Measurements from ENCODE around the gene CXorf38. TPM values are rescaled to one million over a fixed set of nuclear protein-coding genes. Genes with fewer than 3 reads are reported as not detected.

CXorf38 gene
- polyA plus RNA-seq, 2 of the 4 experiments (the other 2 are of a cell fraction), result 9.8 to 14.3 TPM

DNA sequence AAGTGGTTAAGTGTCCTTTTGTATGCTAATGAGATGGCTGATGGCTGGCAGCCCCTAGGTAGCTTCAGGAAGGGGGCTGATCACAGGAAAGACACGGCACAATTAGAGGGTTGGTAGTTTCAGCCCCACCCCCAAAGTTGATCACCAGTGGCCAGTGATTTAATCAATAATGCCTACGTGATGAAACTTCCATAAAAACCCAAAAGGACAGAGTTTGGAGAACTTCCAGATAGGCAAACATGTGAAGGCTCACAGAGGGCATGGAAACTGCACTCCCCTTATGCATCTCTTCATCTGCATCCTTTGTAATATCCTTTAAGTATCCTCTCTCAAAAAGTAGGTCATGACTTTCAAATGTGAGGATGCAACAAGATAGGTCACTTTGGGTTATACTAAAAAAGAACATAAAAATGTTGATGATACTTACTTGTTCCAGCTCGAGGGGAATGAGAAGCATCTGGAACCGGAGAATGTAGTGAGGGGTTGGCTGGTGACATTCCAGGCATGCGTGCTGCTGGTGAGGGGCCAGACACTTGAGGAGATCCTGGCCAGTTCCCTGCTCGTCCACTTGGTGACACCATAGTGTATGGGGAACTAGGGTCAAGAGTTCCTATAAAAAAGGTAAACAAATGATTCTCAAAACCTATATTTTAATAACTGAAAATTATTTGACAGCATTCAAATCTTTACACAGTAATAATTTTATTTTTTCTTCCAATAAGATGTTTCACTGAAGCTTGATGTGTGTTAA is 16.7 kb upstream of the CXorf38 start:
- Histone ChIP-seq H3K4me1 (no peaks in the 10 kb centered on the region), H3K4me2 (no peak overlapping the region), H3K27ac (no peak overlapping the region), H3K4me3 (no peak overlapping the region), H3K9me3 (no peaks in the 10 kb centered on the region)
- ChIA-PET POLR2A (no interaction called here), CTCF (interaction anchor here (0.8 to 2.9 kb wide), 4 partner anchors 10 to 451 kb away, joined by 3 to 11 read pairs (median 4); no protein-coding TSS in a partner anchor)
- ATAC-seq, result peak; percentile 50 to 75; a peak in 3 of 6 replicates
- no peak for TF ChIP-seq POLR2A (IDR thresholded peaks at IDR 0.05; ENCODE audit: low read length)
- peak in 1 of 2 experiments; percentile 33; a peak in 3 of 5 replicates for TF ChIP-seq RAD21 (conservative IDR thresholded peaks at IDR 0.05 in 1 of 2, IDR thresholded peaks at IDR 0.05 in 1 of 2)
- TF ChIP-seq, protein P1, sequence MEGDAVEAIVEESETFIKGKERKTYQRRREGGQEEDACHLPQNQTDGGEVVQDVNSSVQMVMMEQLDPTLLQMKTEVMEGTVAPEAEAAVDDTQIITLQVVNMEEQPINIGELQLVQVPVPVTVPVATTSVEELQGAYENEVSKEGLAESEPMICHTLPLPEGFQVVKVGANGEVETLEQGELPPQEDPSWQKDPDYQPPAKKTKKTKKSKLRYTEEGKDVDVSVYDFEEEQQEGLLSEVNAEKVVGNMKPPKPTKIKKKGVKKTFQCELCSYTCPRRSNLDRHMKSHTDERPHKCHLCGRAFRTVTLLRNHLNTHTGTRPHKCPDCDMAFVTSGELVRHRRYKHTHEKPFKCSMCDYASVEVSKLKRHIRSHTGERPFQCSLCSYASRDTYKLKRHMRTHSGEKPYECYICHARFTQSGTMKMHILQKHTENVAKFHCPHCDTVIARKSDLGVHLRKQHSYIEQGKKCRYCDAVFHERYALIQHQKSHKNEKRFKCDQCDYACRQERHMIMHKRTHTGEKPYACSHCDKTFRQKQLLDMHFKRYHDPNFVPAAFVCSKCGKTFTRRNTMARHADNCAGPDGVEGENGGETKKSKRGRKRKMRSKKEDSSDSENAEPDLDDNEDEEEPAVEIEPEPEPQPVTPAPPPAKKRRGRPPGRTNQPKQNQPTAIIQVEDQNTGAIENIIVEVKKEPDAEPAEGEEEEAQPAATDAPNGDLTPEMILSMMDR (IDR thresholded peaks at IDR 0.05), result peak; percentile 23; the same call in 1 of the 3 replicates
- 65% methylated on average over 6 of the region's 6 CpGs for WGBS (ENCODE audit: missing lambda C conversion rate)
- no peak for FAIRE-seq
- DNase-seq (ENCODE audit: low read depth in 1 of 2, low spot score in 1 of 2), result peak in 1 of 2 experiments; percentile 39

DNA sequence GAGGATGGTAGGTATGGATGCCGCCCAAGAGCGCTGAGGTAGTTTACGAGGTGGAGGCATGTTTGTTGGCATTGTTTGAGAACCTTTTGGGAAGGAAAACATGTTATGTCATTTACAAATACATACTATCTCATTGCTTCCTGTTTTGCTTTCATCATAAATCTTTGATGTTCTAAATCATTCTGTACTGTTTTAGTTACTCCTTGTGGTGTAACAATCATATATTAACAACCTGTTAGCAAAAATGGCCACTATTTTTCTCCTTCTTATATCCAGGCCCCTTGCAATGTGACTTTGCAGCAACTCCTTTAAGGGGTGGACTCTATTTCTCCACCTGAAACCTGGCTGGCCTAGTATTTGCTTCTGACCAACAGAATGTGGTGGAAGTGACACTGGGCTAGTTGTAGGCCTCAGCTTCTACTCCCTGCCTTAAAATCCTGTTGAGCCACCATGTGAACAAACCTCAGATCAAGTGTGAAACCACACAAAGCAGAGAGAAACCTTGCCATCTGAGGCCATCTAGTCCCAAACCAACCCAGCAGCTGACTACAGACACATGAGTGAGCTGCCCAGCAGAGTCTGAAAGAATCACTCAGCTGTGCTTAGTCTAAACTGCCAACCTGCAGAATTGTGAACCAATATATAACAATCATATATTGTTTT is 15.8 kb upstream of the CXorf38 start:
- FAIRE-seq (no peak), ATAC-seq (no peak), DNase-seq (ENCODE audit: low read depth in 1 of 2, low spot score in 1 of 2) (no peak)
- CTCF ChIA-PET, result interaction anchor here (0.6 to 2.9 kb wide), 5 partner anchors 10 to 805 kb away, joined by 3 to 11 read pairs (median 4); no protein-coding TSS in a partner anchor
- Histone ChIP-seq H3K9me3 (no peaks in the 10 kb centered on the region), H3K27ac (no peak overlapping the region), H3K4me2 (no peak overlapping the region), H3K4me3 (no peak overlapping the region), H3K4me1 (no peaks in the 10 kb centered on the region)
- WGBS (ENCODE audit: missing lambda C conversion rate), result 97% methylated on average over 3 of the region's 3 CpGs
- TF ChIP-seq FOSL2 (IDR thresholded peaks at IDR 0.05) (no peak), FOSL2 (CRISPR knock-in tag; IDR thresholded peaks at IDR 0.05) (no peak), RNF2 (IDR thresholded peaks at IDR 0.05; ENCODE audit: borderline replicate concordance, low read depth) (no peak), E2F6 (IDR thresholded peaks at IDR 0.05; ENCODE audit: borderline replicate concordance, low read depth) (no peak), CHD4 (IDR thresholded peaks at IDR 0.05; ENCODE audit: borderline replicate concordance) (no peak), NFE2L2 (conservative IDR thresholded peaks at IDR 0.05; ENCODE audit: low read length) (no peak), ATOH8 (CRISPR knock-in tag; IDR thresholded peaks at IDR 0.05; ENCODE audit: low read depth) (no peak), ESRRA (IDR thresholded peaks at IDR 0.05; ENCODE audit: borderline replicate concordance, low read length) (no peak), EHF (CRISPR knock-in tag; IDR thresholded peaks at IDR 0.05) (no peak), MAFK (IDR thresholded peaks at IDR 0.05; ENCODE audit: partially characterized antibody) (no peak), CEBPB (IDR thresholded peaks at IDR 0.05) (no peak), HOXB13 (CRISPR knock-in tag; IDR thresholded peaks at IDR 0.05; ENCODE audit: low read depth) (no peak), PHF8 (IDR thresholded peaks at IDR 0.05; ENCODE audit: borderline replicate concordance, low read depth) (no peak), HMGXB4 (CRISPR knock-in tag; IDR thresholded peaks at IDR 0.05; ENCODE audit: borderline replicate concordance) (no peak), HOXA7 (CRISPR knock-in tag; IDR thresholded peaks at IDR 0.05) (no peak), ZNF302 (CRISPR knock-in tag; IDR thresholded peaks at IDR 0.05) (no peak), RFX5 (IDR thresholded peaks at IDR 0.05) (no peak), ZC3H11A (IDR thresholded peaks at IDR 0.05) (no peak), CHD2 (IDR thresholded peaks at IDR 0.05; ENCODE audit: low read length, partially characterized antibody) (no peak), POLR2AphosphoS2 (conservative IDR thresholded peaks at IDR 0.05; ENCODE audit: low read length) (no peak)
- POLR2A ChIA-PET, result no interaction called here
